NCI-H146 treated with DMSO at 0.1 percent for 48 hours (cell line): ENCODE results near the gene HHATL.

Experiments used
- DNase-seq: peaks from one replicate; lab custom pipeline; 2025; ENCODE audit not compliant: unreplicated experiment; lab: John Stamatoyannopoulos, UW

HHATL gene

DNA sequence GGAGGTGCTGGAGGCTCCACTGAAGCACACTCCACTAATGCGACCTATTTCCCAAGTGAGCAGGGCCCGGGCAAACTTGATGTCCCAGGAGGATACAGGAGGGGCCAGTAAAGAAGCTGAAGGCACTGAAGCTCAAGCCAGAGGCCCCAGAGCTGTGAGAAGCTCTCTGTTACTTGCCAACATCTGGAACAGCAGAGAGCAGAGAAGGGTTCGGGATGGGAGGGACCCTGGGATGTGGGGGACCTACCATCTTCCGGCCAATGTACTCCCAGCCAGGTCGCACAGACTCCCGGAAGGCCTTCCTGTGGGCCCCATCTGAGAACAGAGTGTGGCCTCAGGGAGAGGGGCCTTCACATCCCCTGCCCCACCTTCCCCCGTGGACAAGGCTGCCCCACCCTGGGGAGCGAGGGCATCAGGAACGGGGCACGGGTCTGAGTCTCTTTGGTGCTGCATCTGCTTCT is 3.1 kb downstream of the HHATL start:
- DNase-seq: no peak

DNA sequence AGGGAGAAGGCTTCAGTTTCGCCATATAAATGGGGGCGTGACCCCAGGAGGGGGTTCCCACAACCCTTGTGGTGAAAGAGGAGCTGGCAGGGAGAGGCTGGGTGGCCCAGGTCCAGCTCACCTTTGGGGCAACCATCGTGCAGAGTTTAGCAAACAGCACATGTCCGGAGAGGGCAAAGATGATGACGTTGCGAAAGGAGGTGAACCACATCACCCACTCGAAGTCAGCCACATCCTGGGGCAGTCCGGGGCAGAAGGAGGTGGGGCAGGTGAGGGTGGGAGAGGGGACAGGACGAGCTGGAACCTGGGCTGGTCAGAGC is 3.7 kb downstream of the HHATL start:
- DNase-seq: no peak

DNA sequence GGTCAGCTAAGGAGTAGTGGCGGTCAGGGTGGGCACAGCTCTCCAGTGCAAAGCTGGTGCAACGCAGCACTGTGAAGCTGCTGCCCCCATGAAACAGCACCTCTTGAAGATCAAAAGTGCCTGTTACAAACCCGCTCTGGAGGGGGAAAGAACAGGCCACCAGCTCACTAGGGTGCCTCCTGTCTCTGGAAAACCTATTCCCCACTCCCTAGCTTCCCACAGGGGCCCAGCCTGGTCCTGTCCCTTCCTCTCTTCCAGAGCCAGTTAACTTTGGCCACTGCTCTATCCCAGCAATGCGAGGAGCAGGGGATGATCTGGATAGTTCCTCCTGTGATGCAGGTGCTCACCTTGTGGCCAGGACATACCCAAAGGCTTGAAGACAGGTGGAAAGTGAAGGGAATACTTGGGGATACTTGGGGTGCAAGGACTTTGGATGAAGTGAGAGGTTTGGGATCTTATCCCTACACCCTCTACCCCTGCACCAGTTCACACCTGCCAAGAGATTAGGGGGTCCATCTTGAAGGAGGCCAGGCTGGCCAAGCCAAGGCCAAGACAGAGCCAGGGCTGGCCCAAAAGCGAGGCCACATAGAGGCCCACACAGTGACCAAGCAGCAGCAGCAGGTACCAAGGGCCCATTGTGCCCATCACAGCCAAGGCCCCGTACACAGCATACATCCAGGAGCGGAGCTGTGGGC is 4.2 kb downstream of the HHATL start:
- DNase-seq: no peak

GRCh38 chr3:42697289-42698051 is 5.1 kb downstream of the HHATL start:
- no peak for DNase-seq

GRCh38 chr3:42696356-42697288 is 6.0 kb downstream of the HHATL start:
- DNase-seq: no peak

GRCh38 chr3:42694366-42694765 is 8.2 kb downstream of the HHATL start:
- DNase-seq: no peak

- no peak for DNase-seq
Observed at GRCh38 chr3:42693530-42693930, 9.1 kb downstream of the HHATL start.

DNA sequence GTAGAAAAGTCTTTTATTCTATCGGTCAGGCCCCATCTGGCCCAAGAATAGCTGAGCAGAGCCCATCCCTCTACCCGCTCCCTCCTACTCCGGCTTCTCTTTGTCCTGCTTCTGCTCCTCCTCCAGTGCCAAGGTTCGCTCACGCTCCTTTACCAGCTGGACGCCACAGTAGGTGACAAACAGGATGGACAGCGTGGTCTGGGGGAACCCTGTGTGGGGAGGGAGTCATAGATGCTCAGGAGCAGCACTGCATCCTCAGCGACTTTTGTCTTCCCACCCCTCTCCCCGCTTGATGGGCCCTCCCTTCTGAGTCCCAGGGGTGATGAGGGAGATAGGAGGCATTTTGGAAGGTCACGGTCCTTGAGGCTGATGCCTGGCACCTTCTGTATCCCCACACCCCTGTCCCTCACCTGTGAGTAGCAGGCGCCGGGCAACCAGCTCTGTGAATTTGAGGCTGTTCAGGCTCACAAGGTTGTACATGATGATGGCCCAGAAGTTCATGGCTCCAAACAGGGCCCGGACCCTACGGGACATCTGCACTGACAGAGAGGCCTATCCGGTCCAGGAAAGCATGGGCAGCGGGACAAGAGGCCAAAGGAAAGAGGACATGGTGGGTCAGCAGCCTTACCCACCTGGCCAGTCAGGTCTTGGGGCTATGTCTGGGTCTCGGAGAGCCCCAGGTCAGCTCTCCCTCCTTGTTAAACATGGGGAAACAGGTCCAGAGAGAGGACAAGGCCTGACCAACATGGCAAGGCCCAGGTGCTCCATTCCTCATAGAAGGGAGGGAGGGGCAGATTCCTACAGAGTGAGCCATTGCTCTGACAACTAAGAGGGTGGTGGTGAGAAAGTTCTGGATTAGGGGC is 9.7 kb downstream of the HHATL start:
- no peak for DNase-seq

GRCh38 chr3:42691816-42692666 is 10.6 kb downstream of the HHATL start:
- DNase-seq: no peak

DNA sequence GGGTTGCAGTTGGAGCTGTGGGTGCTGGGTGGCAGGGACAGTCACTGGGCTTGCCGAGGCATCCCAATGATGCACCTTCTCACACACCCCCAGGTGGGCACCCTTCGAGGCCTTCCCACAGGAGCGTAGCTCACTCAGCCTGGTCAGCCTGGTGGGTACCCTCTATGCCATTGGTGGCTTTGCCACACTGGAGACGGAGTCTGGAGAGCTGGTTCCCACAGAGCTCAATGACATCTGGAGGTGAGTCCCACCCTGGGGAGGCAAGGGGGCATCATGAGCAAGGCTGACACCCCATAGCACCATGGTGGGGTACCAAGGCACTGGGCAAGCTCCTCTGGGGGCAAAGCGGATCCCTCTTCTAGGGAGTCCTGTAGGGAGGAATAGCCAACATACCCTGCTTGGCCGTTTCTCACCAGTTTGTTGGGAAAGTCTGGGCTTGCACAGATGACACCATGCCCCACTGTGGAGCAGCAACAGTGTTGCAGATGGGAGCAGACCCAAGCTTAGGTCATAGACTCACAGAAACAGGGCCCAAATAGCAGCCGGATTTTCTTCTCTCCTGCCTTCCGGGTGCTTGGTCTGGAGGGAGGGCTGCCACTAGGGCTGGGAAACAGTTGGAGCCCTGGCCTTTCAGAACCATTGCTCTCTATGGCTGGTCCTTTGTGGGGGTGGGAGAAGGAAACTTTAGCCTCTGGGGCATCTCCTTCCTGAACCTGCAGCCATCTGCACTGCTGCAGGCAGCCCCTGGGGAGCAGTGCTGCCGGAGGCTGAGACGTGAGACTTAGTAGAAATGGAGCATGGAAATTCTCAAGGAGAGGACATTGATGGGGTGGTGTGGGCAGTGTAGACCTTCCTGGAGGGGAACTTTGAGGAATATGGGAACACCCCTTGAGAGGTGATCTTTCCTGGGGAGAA is 11.6 kb downstream of the HHATL start:
- no peak for DNase-seq

DNA sequence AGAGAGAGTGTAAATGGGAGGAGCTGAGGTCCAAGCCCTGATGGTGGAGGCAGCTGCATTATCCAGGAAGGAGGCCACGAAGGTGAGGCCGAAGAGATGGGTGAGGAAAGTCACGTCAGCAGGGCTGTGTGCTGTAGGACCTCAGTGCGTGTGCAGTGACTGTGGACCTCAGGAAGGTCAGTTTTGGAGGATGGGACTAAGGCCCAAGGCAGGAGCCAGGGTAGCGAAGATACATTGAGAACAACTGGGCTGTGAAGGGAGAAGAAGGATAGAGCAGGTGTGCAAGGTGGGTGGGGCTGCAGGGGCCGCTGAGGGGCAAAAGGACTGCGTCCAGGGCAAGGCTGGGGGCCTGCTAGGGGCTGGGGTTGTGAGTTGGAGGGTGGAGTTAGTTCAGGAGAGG is 12.4 kb downstream of the HHATL start:
- no peak for DNase-seq

GRCh38 chr3:42689421-42690014 is 13.1 kb downstream of the HHATL start:
- DNase-seq: no peak

GRCh38 chr3:42688487-42689420 is 13.8 kb downstream of the HHATL start:
- no peak for DNase-seq

DNA sequence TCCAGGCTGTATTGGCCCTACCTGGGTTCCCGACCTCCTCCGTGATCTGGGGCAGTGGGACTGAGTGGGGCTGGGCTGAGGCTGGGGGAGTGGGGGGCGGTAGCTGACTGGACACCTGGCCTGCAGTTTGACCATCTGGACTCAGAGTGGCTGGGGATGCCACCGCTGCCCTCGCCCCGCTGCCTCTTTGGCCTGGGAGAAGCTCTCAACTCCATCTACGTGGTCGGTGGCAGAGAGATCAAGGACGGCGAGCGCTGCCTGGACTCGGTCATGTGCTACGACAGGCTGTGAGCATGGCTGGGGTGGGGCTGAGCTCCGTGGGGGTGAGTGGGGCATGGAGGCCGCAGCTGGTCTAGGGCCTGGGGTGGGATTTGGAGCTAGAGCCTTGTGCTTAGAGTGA is 14.6 kb downstream of the HHATL start:
- DNase-seq: no peak

- DNase-seq: no peak
Observed at GRCh38 chr3:42686832-42687650, 15.6 kb downstream of the HHATL start.
